Stimulated activated CD4-positive, alpha-beta T cell treated with anti-CD3 and anti-CD28 coated beads, Interleukin-12 subunit alpha, Interleukin-12 subunit beta, amount 100 ng/mL, for 4 hours (primary cell): Measurements from ENCODE around the gene EREG.
"Not testable (repeated sequence)": the region's sequence is repeated elsewhere in the genome, so short reads cannot be mapped to it uniquely, and the experiment has no call there.

ENCODE experiments used
- DNase-seq: peaks from one replicate; pipeline ENCODE4 v3.0.0-alpha.2; 2020

EREG gene

GRCh38 chr4:74391890-74392475 is 27.0 kb downstream of the EREG start:
- no peak for DNase-seq

GRCh38 chr4:74394476-74395136 is 29.7 kb downstream of the EREG start:
- no peak for DNase-seq

- no peak for DNase-seq
Measured at GRCh38 chr4:74395633-74396032, 30.7 kb downstream of the EREG start.

- DNase-seq, result no peak
Measured at GRCh38 chr4:74397748-74398426, 32.9 kb downstream of the EREG start.

GRCh38 chr4:74398894-74399589 is 34.1 kb downstream of the EREG start:
- DNase-seq, result not testable (repeated sequence)

- DNase-seq, result no peak
Measured at GRCh38 chr4:74400395-74400794, 35.5 kb downstream of the EREG start.

GRCh38 chr4:74402692-74403456 is 37.9 kb downstream of the EREG start:
- DNase-seq, result no peak

- no peak for DNase-seq
Measured at GRCh38 chr4:74407891-74408290, 42.9 kb downstream of the EREG start.

GRCh38 chr4:74408639-74409038 is 43.7 kb downstream of the EREG start:
- no peak for DNase-seq

GRCh38 chr4:74410272-74410671 is 45.3 kb downstream of the EREG start:
- no peak for DNase-seq

- DNase-seq, result no peak
Measured at GRCh38 chr4:74412225-74412624, 47.3 kb downstream of the EREG start.

GRCh38 chr4:74413265-74413664 is 48.3 kb downstream of the EREG start:
- DNase-seq, result no peak

- no peak for DNase-seq
Measured at GRCh38 chr4:74414149-74414809, 49.3 kb downstream of the EREG start.

- no peak for DNase-seq
Measured at GRCh38 chr4:74415602-74416300, 50.8 kb downstream of the EREG start.

GRCh38 chr4:74418063-74418670 is 53.2 kb downstream of the EREG start:
- no peak for DNase-seq

GRCh38 chr4:74420863-74421262 is 55.9 kb downstream of the EREG start:
- DNase-seq, result no peak

GRCh38 chr4:74423104-74423503 is 58.2 kb downstream of the EREG start:
- DNase-seq, result no peak

GRCh38 chr4:74424111-74424510 is 59.2 kb downstream of the EREG start:
- DNase-seq, result no peak

- no peak for DNase-seq
Measured at GRCh38 chr4:74426101-74426500, 61.2 kb downstream of the EREG start.

GRCh38 chr4:74428276-74428675 is 63.3 kb downstream of the EREG start:
- DNase-seq, result no peak

- DNase-seq, result no peak
Measured at GRCh38 chr4:74431113-74431826, 66.3 kb downstream of the EREG start.
